NCI-H2171 treated with DMSO at 0.1 percent for 48 hours (cell line): ENCODE measurements around the gene TTLL8.

Source experiments
- DNase-seq: peaks from one replicate; lab custom pipeline; 2025; lab: John Stamatoyannopoulos, UW

Gene TTLL8

GRCh38 chr22:50061824-50062355 is 3.8 kb upstream of the TTLL8 start:
- no peak for DNase-seq

GRCh38 chr22:50061141-50061823 is 3.2 kb upstream of the TTLL8 start:
- DNase-seq: no peak

- DNase-seq: no peak
Observed at GRCh38 chr22:50060441-50061140, 2.5 kb upstream of the TTLL8 start.

- DNase-seq: no peak
Observed at GRCh38 chr22:50059881-50060262, 1.8 kb upstream of the TTLL8 start.

GRCh38 chr22:50058906-50059880 is 1.1 kb upstream of the TTLL8 start:
- DNase-seq: no peak

- no peak for DNase-seq
Observed at GRCh38 chr22:50057278-50058060, 629 bp downstream of the TTLL8 start.

GRCh38 chr22:50056214-50056972 is 1.7 kb downstream of the TTLL8 start:
- DNase-seq: no peak

GRCh38 chr22:50053861-50054260 is 4.2 kb downstream of the TTLL8 start:
- no peak for DNase-seq

GRCh38 chr22:50051930-50052329 is 6.2 kb downstream of the TTLL8 start:
- no peak for DNase-seq

GRCh38 chr22:50049299-50050195 is 8.6 kb downstream of the TTLL8 start:
- DNase-seq: no peak

- DNase-seq: no peak
Observed at GRCh38 chr22:50048836-50049235, 9.3 kb downstream of the TTLL8 start.

- DNase-seq: no peak
Observed at GRCh38 chr22:50048061-50048765, 9.9 kb downstream of the TTLL8 start.

- DNase-seq: no peak
Observed at GRCh38 chr22:50047346-50047745, 10.8 kb downstream of the TTLL8 start.

- no peak for DNase-seq
Observed at GRCh38 chr22:50046481-50047245, 11.4 kb downstream of the TTLL8 start.

- no peak for DNase-seq
Observed at GRCh38 chr22:50046019-50046415, 12.1 kb downstream of the TTLL8 start.

GRCh38 chr22:50045211-50046018 is 12.7 kb downstream of the TTLL8 start:
- DNase-seq: no peak

- DNase-seq: no peak
Observed at GRCh38 chr22:50044485-50045118, 13.5 kb downstream of the TTLL8 start.
